Stimulated activated CD4-positive, alpha-beta T cell treated with anti-CD3 and anti-CD28 coated beads, Interleukin-2, amount 100 ng/mL, for 24 hours (primary cell): Measurements from ENCODE around the gene GLG1.
"Not testable (repeated sequence)": the region's sequence is repeated elsewhere in the genome, so short reads cannot be mapped to it uniquely, and the experiment has no call there.

Source experiments
- DNase-seq, 2 donors: peaks; one replicate each; pipeline ENCODE4 v3.0.0-alpha.2; 2020

The GLG1 gene

DNA sequence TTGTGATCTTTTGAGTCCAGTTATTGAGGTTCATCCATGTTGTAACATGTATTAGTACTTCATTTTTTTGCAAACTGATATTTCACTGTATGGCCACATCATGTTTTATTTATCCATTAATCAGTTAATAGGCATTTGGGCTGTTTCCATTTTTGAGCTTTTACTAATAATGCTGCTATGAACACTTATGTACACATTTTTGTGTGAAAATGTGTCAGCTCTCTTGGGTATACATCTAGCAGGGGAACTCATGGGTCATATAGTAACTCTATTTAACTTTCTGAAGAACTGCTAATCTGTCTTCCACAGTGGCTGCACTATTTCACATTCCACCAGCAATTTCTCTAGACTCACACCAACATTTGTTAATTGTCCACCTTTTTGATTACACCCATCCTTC lies 82.0 kb downstream of the GLG1 start:
- no peak for DNase-seq

DNA sequence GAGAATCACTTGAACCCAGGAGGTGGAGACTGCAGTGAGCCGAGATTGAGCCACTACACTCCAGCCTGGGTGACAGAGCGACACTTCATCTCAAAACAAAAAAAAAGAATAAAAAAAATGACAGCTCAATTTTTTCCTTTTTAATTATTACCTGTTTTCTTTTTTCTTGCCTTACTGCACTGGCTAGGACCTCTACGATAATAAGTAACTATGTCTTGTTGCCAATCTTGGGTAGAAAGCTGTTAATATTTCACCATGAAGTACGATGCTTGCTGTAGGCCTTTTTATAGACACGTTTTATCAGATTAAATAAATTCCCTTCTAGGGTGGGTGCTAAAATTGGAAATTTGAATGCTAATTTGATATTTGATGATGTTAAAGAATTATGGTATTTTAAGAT lies 82.8 kb downstream of the GLG1 start:
- DNase-seq = no peak

DNA sequence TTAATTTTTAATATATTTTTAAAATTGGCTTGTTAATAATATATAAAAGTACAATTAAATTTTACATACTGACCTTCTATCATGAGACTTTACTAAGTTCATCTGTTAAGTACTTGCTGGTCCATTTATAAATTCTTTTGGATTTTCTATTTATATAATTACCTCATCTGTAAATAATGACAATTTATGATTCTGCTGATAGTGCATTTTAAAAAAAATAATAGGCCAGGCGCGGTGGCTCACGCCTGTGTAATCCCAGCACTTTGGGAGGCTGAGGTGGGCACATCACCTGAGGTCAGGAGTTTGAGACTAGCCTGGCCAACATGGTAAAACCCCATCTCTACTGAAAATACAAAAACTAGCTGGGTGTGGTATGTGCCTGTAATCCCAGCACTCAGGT lies 83.2 kb downstream of the GLG1 start:
- not testable (repeated sequence) for DNase-seq

DNA sequence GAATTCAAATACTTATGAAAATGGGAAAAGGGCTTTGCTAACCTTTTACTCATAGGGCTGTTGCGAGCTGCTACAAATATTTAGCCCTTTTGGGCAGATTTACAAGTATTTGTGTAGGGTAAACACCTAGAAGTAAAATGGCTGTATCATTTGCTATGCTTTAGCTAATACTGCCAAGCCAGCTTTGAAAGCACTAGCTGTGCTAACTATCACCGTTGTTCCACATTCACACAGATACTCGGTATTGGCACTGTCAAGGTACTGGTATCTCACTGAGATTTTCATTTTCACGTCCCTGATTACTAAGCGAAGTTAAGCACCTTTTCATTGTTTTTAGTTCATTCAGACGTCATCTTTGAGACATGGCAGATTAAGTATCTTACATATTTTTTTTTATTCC lies 84.8 kb downstream of the GLG1 start:
- DNase-seq = no peak

DNA sequence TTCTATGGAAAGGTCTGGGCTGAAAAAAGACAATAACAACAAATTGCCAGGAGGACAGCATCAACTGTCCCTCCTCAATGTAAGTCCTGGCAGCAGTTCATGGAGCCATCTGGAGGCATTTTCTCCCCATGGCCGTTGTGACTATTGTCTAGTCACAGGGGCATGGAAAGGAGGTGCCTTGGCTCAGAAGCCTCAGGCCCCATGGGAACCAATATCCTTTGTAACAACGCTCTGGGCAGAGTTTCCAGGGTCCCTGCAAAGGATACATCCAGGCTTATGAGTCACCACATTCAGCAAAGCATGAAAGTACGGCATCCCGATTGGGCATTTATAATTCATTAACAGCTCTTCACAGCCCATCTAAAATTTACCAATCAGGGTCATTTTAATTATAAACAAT lies 85.2 kb downstream of the GLG1 start:
- DNase-seq = no peak

DNA sequence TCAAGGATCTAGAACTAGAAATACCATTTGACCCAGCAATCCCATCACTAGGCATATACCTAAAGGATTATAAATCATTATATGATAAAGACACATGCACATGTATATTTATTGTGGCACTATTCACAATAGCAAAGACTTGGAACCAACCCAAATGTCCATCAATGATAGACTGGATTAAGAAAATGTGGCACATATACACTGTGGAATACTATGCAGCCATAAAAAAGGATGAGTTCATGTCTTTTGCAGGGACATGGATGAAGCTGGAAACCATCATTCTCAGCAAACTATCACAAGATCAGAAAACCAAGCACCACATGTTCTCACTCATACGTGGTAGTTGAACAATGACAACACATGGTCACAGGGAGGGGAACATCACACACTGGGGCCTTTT lies 88.0 kb downstream of the GLG1 start:
- DNase-seq = not testable (repeated sequence)

DNA sequence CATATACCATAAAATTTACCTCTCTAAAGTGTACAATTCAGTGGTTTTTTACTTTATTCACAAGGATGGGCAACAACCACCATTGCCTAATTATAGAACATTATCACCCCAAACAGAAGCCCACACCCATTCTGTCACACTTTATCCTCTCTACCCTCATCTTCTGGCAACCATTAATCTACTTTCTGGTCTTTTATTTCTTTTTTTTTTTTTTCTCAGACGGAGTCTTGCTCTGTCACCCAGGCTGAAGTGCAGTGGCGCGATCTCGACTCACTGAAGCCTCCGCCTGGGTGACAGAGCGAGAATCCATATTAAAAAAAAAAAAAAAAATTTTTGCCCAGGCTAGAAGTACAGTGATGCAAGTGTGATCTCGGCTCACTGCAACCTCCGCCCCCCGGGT lies 95.0 kb downstream of the GLG1 start:
- DNase-seq = no peak

DNA sequence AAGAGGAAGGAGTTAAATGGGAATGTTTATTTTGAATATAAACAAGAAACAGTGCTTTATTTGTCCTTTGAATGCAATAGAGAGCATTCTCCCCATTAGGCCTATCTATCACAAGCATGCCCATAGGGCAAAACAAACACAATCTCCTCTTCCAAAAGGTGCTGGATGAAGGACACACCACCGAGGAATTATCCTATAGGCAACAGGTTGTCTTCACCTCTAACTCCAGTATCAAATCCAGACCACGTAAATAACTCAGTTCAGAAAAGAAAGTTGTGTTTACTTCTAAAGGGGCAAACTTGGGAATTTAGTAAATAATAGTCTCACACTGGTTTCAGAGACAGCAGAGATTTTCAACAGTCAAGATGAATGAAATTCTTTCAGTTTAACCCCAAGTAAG lies 101.9 kb downstream of the GLG1 start:
- no peak for DNase-seq

DNA sequence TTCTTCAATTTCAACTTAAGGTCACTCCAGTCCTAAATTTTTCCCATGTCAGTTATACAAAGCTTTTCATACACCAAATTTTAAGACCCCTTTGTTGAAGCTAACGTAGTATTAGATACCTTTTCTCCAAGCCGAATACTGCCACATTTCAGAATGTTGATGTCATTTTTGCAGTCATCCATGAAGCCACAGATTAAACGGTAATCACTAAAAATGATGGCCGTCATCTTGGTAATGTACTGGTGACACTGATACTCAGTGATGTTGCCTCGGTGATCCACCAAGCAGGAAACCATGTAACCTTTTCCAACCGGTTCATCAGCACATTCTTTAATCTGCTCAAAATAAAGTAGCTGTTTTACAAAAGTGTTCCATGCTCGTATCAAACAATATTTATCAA lies 103.5 kb downstream of the GLG1 start:
- no peak for DNase-seq

DNA sequence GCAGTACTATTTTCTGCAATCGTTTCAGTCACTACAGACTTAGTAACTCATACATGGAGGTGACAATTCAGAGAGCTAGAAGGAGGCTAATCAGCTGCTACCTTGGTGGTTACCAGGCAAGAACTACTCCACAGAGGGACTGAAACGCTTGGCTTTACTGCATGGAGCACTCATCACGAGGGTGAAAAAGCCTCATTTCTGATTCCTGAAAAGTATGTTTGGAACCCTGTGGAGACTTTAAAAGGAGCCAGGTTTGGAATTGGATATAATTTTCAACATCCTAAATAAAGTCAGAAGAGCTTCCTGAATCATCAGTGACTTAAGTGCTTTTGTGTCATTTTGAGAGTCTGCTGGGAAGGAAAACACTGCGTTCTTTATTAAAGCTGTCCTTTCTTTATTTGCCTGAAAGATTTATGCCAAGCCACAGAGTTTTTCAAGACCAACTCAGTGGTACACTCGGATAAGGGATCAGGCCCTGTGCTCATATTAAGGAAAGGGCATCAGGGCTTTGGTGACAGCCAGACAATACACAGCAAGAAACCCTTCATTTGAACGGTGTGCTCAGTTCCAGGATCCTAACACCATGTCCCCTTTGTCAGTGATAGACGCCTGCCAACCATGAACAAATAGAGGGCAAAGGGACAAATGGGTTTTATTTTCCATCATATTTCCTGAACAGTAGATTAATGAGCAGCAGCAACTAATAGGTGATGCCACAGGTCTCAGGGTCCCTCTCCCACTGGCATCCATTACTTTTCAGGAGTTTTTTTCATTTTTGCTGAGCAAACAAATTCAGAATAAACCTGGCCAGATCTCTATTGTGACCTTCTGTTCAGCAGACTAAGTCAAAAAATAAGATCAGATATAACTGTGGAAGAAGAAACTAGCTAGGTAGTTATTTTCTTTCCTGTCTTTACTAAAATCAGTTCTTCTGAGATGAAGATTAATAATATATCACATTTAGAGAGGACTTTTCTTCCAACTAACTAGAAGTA lies 105.1 kb downstream of the GLG1 start:
- no peak for DNase-seq

DNA sequence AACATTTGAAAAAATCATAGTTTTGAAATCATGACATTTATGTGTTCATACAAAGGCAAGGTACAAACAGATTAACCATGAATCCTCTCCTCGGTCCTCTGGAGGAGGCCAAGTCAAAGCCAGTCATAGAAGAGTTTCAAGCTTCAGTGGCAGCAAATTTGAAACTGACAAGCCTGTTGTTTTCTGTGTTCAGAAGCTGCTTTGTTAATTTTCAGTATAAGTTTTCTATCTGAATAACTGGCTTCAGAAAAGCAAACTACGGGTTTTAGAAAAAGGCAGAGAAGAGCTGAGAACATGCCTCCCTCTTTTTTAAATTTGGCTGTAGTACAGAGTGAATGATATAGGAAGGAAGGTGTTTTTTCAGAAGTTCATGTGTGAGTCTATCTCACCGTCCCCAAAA lies 106.0 kb downstream of the GLG1 start:
- DNase-seq = no peak

DNA sequence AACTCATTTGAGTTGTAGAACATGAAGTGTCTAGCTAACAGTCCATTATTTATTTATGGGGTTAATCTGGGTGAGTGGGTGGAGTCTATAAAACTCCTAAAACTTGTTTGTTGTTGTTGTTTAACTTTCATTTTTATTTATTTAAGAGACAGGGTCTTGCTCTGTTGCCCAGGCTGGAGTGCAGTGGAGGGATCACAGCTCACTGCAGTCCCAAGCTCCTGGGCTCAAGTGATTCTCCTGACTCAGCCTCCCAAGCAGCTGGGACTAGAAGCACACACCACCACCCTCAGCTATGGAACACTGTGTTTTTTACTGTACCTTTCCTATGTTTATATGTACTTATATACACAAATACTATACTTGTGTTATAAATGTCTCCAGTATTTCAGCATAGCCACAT lies 107.8 kb downstream of the GLG1 start:
- no peak for DNase-seq

DNA sequence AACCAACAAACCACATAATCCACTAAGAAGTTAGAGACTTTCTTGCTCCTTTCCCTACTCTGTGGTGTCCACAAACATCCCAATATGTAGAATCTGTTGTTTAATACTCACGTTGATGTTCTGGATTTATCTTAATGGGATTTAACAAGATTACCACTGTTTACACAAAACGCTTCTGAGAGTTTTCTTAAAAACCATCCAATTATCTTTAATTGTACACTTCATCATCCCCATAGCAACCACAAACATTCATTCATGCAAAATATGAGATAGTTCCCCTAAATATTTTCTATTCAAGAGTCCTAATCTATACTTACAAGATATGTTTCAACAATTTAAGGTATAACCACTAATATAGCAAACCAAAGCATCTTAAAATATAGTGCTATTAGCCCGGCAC lies 109.2 kb downstream of the GLG1 start:
- no peak for DNase-seq

DNA sequence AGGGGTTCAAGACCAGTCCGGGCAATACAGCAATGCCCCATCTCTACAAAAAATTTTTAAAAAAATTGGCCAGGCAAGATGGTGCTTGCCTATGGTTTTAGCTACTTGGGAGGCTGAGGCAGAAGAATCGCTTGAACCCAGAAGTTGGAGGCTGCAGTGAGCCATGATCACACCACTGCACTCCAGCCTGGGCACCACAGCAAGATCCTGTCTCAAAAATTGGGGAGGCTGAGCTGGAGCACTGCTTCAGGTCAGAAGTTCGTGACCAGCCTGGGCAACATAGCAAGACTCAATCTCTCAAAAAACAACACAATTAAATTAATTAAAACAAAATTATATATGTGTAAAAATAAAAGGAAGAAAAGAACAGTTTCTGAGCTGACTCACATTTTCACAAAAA lies 110.9 kb downstream of the GLG1 start:
- no peak for DNase-seq

DNA sequence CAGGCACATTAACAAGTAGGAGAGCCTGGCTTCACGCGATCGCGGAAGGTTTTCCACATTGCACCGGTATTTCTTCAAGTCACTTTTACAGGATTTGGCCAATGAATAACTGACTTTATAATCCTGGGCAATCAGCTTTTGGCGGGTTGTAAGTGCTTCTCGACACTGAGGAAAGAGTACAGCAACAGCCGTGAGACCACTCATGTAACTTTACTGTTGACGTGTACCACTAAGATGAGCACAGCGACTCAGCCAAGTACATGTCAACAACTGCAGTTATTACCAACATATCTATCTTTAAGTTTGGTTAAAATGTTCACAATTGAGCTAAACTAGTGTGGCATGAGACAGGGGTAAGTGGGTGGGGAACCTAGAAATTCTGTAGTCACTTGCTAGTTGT lies 113.9 kb downstream of the GLG1 start:
- DNase-seq = no peak

DNA sequence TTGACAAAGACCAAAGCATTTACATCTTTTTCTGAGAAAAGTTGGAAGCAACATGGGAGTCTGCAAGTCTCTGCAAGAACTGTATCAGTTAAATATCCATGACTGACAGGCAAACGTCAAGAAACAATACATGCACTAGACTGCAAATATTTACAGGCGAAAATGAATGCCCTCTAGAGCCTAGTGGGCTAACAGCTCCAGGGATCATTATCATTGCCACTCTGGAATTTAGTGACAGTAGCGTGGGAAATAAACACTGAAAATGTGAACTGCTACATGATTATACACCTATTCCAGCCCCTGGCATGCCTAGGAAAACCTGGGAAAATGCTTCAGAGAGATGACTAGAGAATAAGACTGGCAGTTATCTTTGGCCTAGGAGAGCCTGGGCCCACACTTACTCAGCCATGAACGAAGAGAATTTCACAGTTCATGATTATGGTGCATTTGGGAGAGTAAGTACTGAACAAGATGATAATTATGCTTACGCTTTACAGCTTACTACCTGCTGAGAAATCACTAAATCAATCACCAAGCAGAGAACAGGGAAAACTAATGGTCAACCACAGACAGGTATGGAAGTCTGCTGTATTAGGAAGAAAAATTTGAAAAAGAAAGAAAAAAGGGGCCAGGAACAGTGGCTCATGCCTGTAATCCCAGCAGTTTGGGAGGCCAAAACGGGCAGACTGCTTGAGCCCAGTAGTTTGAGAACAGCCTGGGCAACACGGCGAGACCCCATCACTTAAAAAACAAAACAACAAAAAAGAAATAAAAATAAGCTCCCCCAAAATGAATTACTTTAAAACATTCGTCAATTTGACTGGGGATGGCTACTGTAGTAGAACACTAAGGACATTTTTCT lies 119.0 kb downstream of the GLG1 start:
- no peak for DNase-seq

DNA sequence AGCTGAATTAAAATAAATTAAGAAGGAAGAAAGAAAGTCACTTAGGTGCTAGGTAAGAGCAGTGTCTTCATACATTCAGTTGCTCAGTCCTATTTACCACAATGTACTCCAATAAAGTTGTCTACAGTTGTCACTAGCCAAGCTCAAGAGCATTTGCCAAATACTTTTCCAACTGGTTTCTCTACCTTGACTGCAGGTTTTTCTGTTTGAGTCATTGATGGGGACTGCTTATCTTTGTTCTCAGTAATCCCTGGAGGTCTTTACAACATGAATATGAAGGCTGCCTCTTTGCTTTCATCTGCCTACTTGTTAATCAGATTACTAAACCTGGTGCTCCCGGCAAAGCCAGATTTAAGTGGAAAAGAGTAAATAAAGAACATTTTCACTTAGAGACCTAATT lies 121.0 kb downstream of the GLG1 start:
- DNase-seq = no peak

DNA sequence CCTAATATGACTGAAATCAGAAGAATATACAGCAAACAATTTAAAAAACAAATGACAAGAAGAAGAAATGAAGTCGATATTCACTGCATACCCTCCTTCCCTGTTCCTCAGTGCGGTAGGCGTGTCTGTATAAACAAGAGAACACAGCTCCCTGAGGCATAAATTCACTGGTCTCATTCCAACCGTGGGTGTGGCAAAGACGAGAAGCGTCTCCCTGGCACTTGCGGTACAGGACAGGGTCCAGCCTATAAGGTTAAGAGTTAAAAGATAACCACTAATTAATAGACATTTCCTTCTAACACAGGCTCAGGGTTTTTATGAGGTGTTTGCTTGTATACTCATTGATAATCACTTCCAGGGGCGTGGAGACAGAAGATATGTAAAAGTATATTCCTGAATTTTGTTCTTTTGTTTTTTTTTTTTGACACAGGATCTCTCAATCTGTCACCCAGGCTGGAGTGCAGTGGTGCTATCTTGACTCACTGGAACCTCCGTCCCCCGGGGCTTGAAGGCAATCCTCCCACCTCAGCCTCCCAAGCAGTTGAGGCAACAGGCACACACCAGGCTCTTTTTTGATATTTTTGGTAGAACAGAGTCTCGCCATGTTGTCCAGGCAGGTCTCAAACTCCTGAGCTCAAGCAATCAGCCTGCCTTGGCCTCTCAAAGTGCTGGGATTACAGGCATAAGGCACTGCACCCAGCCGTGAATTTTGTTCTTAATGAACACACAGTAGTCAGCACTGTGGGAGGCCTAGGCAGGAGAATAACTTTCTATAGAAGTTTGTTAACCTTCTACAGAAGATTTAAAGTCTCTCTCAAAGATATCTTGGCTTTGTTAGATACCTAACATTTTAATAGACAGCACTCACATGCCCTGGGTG lies 126.5 kb downstream of the GLG1 start:
- DNase-seq = no peak

DNA sequence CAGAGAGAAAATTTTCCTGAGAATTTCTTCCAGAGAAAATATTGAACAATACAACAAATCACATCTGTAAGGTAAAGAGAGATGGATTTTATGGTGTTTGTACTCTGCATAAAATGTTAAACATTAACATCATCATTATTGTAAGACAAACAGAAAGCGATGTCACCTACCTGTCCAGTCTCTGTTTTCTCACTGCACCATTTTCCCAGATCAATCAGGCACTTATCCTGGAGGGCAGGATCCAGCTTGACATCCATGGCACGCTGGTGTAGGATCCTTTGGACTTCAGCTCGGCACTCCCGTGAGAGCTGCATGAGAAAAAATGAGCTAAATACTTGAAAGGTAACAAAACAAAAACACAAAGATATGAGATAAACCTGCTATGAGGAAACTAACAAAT lies 129.7 kb downstream of the GLG1 start:
- no peak for DNase-seq

DNA sequence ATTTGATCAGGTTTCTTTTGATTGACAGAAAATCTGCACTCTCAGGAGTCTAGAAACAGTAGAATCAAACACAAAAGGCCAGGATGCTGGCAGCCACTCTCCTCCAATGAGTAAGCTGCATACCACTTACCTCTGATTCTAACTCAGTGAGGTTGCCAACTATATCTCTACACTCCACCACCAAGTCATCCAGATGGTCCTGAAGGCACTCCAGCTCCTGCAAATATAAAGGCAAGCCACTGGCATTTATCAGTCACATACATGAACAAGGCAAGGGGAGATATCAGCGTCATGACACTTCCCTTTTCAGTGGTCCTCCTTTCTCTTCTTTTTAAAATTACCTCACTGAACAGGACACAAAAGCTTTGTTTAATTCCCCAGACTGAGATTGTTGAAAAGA lies 132.5 kb downstream of the GLG1 start:
- no peak for DNase-seq

DNA sequence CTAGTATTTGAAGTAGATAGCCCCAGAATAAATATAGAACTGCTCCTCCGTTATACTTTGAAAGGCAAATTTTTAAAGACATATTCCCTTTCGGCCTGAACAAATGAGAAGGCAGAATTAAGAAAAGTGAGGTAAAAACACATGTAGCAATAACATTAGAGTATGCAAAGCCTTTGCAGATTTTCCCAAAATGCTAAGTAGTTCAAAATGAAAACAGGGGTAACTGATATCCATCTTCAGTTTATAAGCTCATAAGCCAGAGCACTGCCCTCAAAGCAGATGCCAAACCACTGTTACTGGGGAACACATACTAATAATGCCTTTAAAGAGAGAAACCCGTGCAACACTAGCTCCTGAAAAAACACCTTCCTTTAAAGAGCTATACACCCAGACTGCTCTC lies 134.4 kb downstream of the GLG1 start:
- no peak for DNase-seq

DNA sequence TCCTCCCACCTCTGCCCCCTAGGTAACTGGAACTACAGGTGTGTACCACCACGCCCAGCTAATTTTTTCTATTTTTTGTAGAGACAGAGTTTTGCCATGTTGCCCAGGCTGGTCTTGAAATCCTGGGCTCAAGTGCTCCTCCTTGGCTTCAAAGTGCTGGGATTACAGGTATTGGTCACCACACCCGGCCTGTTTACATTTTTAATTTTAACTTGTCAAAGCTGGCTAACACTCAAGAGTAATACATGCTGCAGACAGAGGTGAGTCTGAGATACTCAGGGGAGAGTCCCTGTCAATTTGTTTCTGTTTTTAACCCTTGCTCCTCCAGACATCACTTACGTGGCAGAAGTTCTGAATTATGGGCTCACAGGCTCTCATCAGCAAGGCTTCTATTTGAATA lies 134.9 kb downstream of the GLG1 start:
- no peak for DNase-seq

DNA sequence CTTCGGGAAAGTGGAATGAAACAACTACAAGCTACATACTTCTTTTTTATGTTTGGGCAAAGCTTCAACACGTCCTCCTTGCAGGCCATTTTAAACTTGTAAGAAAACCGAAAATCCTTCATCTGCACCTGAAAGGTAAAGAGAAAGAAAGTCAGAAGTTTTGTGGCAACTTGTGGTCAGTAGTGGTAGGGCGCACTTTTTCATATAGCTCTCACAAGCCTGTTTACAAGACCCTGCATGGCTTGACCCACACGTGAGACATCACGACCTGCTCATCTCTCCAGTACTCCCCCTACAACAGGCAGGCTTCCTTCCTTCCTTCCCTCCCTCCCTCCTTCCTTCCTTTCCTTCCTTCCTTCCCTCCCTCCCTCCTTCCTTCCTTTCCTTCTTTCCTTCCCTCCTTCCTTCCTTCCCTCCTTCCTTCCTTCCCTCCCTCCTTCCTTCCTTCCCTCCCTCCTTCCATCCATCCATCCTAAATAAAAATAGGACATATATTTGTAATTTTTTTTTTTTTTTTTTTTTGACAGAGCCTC lies 136.9 kb downstream of the GLG1 start:
- no peak for DNase-seq
